Tibial nerve (tissue), 3 donors: ENCODE data around the gene LRRC28.

ENCODE experiments used
- CTCF ChIP-seq, 5 experiments: fragments of 200-600 bp in 3 of 5; fragments of 450-650 bp in 2 of 5; sonication (generic) in 3 of 5; IDR thresholded peaks; one replicate each; pipeline ENCODE4 v1.5.1; 2016 to 2019; ENCODE audit warnings: antibody characterized with exemption in 5 of 5, mild to moderate bottlenecking in 3 of 5, moderate library complexity in 2 of 5
- POLR2A ChIP-seq, 2 donors: fragments of 450-650 bp; IDR thresholded peaks; one replicate each; pipeline ENCODE4 v1.6.1; 2017; ENCODE audit warnings: antibody characterized with exemption in 2 of 2, mild to moderate bottlenecking in 2 of 2, moderate library complexity in 2 of 2

GRCh38 chr15:99387421-99388168 lies 136.3 kb downstream of the LRRC28 start:
- TF ChIP-seq CTCF (IDR thresholded peaks at IDR 0.05) (no peak), POLR2A (IDR thresholded peaks at IDR 0.05) (no peak)
